ENCODE results near the gene R3HDML.

Gene R3HDML

DNA sequence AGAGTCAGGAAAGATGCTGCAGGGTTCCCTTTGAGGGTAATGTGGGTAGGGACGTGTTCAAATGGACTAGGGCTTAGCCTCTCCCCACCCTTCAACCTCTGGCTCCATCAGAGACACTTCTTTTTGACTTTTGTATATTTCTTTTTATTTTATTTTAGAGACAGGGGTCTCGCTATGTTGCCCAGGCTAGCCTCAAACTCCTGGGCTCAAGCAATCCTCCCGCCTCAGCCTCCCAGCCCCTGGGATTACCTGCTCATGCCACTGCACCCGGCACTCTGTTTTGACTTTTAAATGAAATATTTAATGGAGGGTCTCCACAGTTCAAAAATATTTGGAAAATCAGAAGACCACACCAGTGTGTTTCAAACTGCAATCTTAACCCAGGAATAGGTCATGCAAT, 27.2 kb downstream of the R3HDML start:
- H3K4me3 ChIP-seq (ENCODE audit: extremely low read depth, insufficient read depth, low read length, poor library complexity, severe bottlenecking) = no peak overlapping the region
- no peaks in the 10 kb centered on the region for H3K9me3 ChIP-seq (ENCODE audit: control insufficient read depth, low read length)
- H3K36me3 ChIP-seq (ENCODE audit: control insufficient read depth, insufficient read depth, low read length) = no peaks in the 10 kb centered on the region
- no CpG with 5 or more reads among the region's 4 CpGs for WGBS, 2 experiments (ENCODE audit: insufficient coverage in 2 of 2)
- H3K27ac ChIP-seq (ENCODE audit: low read depth, low read length, severe bottlenecking) = no peak overlapping the region
- no peaks in the 10 kb centered on the region for H3K4me1 ChIP-seq (ENCODE audit: control insufficient read depth, insufficient read depth, low read length, poor library complexity, severe bottlenecking)

- Histone ChIP-seq H3K36me3 (ENCODE audit: control insufficient read depth, insufficient read depth, low read length) (no peaks in the 10 kb centered on the region), H3K4me1 (ENCODE audit: control insufficient read depth, insufficient read depth, low read length, poor library complexity, severe bottlenecking) (no peaks in the 10 kb centered on the region), H3K4me3 (ENCODE audit: extremely low read depth, insufficient read depth, low read length, poor library complexity, severe bottlenecking) (no peak overlapping the region), H3K27ac (ENCODE audit: low read depth, low read length, severe bottlenecking) (no peak overlapping the region), H3K9me3 (ENCODE audit: control insufficient read depth, low read length) (no peaks in the 10 kb centered on the region)
- 92% methylated on average over 2 of the region's 6 CpGs; no CpG with 5 or more reads in 1 of the 2 experiments for WGBS, 2 experiments (ENCODE audit: insufficient coverage in 2 of 2)
Measured at GRCh38 chr20:44364780-44365179, 27.9 kb downstream of the R3HDML start.

- no peak overlapping the region for H3K4me3 ChIP-seq (ENCODE audit: extremely low read depth, insufficient read depth, low read length, poor library complexity, severe bottlenecking)
- H3K4me1 ChIP-seq (ENCODE audit: control insufficient read depth, insufficient read depth, low read length, poor library complexity, severe bottlenecking) = peaks cover 4% of the 10 kb centered on the region
- H3K9me3 ChIP-seq (ENCODE audit: control insufficient read depth, low read length) = no peaks in the 10 kb centered on the region
- 97 to 100% methylated on average over 1 to 3 of the region's 6 CpGs for WGBS, 2 experiments (ENCODE audit: insufficient coverage in 2 of 2)
- no peaks in the 10 kb centered on the region for H3K36me3 ChIP-seq (ENCODE audit: control insufficient read depth, insufficient read depth, low read length)
- H3K27ac ChIP-seq (ENCODE audit: low read depth, low read length, severe bottlenecking) = no peak overlapping the region
Measured at GRCh38 chr20:44367746-44368145, 30.9 kb downstream of the R3HDML start.

GRCh38 chr20:44370639-44371218, 33.9 kb downstream of the R3HDML start:
- Histone ChIP-seq H3K4me3 (ENCODE audit: extremely low read depth, insufficient read depth, low read length, poor library complexity, severe bottlenecking) (no peak overlapping the region), H3K4me1 (ENCODE audit: control insufficient read depth, insufficient read depth, low read length, poor library complexity, severe bottlenecking) (peaks cover 4% of the 10 kb centered on the region), H3K9me3 (ENCODE audit: control insufficient read depth, low read length) (no peaks in the 10 kb centered on the region), H3K36me3 (ENCODE audit: control insufficient read depth, insufficient read depth, low read length) (no peaks in the 10 kb centered on the region), H3K27ac (ENCODE audit: low read depth, low read length, severe bottlenecking) (peak overlapping the region; percentile 71)
- WGBS, 2 experiments (ENCODE audit: insufficient coverage in 2 of 2) = 69 to 78% methylated on average over 8 to 9 of the region's 9 CpGs

- H3K4me3 ChIP-seq (ENCODE audit: extremely low read depth, insufficient read depth, low read length, poor library complexity, severe bottlenecking) = no peak overlapping the region
- H3K36me3 ChIP-seq (ENCODE audit: control insufficient read depth, insufficient read depth, low read length) = no peaks in the 10 kb centered on the region
- no peaks in the 10 kb centered on the region for H3K9me3 ChIP-seq (ENCODE audit: control insufficient read depth, low read length)
- 89 to 100% methylated on average over 1 of the region's 2 CpGs for WGBS, 2 experiments (ENCODE audit: insufficient coverage in 2 of 2)
- no peaks in the 10 kb centered on the region for H3K4me1 ChIP-seq (ENCODE audit: control insufficient read depth, insufficient read depth, low read length, poor library complexity, severe bottlenecking)
- no peak overlapping the region for H3K27ac ChIP-seq (ENCODE audit: low read depth, low read length, severe bottlenecking)
Measured at GRCh38 chr20:44382641-44383040, 45.8 kb downstream of the R3HDML start.

- no peak overlapping the region for H3K4me3 ChIP-seq (ENCODE audit: extremely low read depth, insufficient read depth, low read length, poor library complexity, severe bottlenecking)
Measured at GRCh38 chr20:44384423-44385027, 47.7 kb downstream of the R3HDML start.

GRCh38 chr20:44388466-44389023, 51.7 kb downstream of the R3HDML start:
- H3K4me1 ChIP-seq (ENCODE audit: control insufficient read depth, insufficient read depth, low read length, poor library complexity, severe bottlenecking) = no peaks in the 10 kb centered on the region
- 12% methylated on average over 24 to 26 of the region's 29 CpGs for WGBS, 2 experiments (ENCODE audit: insufficient coverage in 2 of 2)
- no peak overlapping the region for H3K27ac ChIP-seq (ENCODE audit: low read depth, low read length, severe bottlenecking)
- no peaks in the 10 kb centered on the region for H3K9me3 ChIP-seq (ENCODE audit: control insufficient read depth, low read length)
- no peak overlapping the region for H3K4me3 ChIP-seq (ENCODE audit: extremely low read depth, insufficient read depth, low read length, poor library complexity, severe bottlenecking)
- no peaks in the 10 kb centered on the region for H3K36me3 ChIP-seq (ENCODE audit: control insufficient read depth, insufficient read depth, low read length)

More at GRCh38 chr20:44384423-44385027, 47.7 kb downstream of the R3HDML start:
- Histone ChIP-seq H3K9me3 (ENCODE audit: control insufficient read depth, low read length) (no peaks in the 10 kb centered on the region), H3K4me1 (ENCODE audit: control insufficient read depth, insufficient read depth, low read length, poor library complexity, severe bottlenecking) (no peaks in the 10 kb centered on the region), H3K27ac (ENCODE audit: low read depth, low read length, severe bottlenecking) (no peak overlapping the region), H3K36me3 (ENCODE audit: control insufficient read depth, insufficient read depth, low read length) (no peaks in the 10 kb centered on the region)
- WGBS, 2 experiments (ENCODE audit: insufficient coverage in 2 of 2) = 9 to 14% methylated on average over 6 to 7 of the region's 9 CpGs

DNA sequence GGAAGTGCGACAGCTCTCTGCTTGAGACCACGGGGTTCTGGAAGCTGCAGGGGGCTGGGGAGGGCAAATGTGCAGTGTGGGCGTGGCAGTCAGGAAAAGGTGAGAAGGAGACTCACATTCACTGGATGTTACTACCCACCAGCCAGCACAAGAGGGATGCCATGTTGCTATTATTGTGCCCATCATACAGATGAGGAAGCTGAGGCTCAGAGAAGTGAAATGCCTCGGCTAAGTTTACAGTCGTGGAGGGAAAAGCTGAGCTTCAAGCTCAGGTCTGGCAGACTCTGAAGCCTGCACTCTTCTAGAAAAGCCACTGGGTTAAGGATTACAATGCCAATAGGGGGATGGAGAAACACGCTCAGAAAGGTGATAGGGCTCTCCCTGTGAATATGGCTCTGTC, 53.0 kb downstream of the R3HDML start:
- 77% methylated on average over 4 to 6 of the region's 6 CpGs for WGBS, 2 experiments (ENCODE audit: insufficient coverage in 2 of 2)
- Histone ChIP-seq H3K27ac (ENCODE audit: low read depth, low read length, severe bottlenecking) (no peak overlapping the region), H3K9me3 (ENCODE audit: control insufficient read depth, low read length) (no peaks in the 10 kb centered on the region), H3K4me3 (ENCODE audit: extremely low read depth, insufficient read depth, low read length, poor library complexity, severe bottlenecking) (no peak overlapping the region), H3K4me1 (ENCODE audit: control insufficient read depth, insufficient read depth, low read length, poor library complexity, severe bottlenecking) (no peaks in the 10 kb centered on the region), H3K36me3 (ENCODE audit: control insufficient read depth, insufficient read depth, low read length) (no peaks in the 10 kb centered on the region)

DNA sequence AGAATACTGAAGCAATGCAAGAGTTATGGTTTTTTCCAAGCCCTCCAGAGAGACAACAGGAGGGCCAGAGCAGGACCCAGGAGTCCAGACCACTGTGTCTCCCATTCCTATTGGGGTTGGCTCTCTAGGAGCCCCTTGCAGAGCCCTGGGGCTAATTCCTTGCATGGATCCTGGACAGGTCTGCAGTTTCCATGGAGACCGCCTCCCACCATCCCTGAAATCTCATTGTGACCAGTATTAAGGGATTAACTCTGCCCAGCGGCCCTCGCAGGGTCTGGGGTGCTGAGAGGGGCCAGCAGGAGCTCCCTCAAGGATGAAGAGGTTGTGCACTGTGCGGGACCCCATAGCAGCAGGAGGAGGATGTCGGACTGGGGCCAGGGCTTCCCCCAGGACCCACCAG, 53.4 kb downstream of the R3HDML start:
- Histone ChIP-seq H3K4me1 (ENCODE audit: control insufficient read depth, insufficient read depth, low read length, poor library complexity, severe bottlenecking) (no peaks in the 10 kb centered on the region), H3K9me3 (ENCODE audit: control insufficient read depth, low read length) (no peaks in the 10 kb centered on the region), H3K36me3 (ENCODE audit: control insufficient read depth, insufficient read depth, low read length) (no peaks in the 10 kb centered on the region), H3K27ac (ENCODE audit: low read depth, low read length, severe bottlenecking) (no peak overlapping the region), H3K4me3 (ENCODE audit: extremely low read depth, insufficient read depth, low read length, poor library complexity, severe bottlenecking) (no peak overlapping the region)
- WGBS, 2 experiments (ENCODE audit: insufficient coverage in 2 of 2) = 83 to 92% methylated on average over 2 to 4 of the region's 5 CpGs

- Histone ChIP-seq H3K36me3 (ENCODE audit: control insufficient read depth, insufficient read depth, low read length) (no peaks in the 10 kb centered on the region), H3K4me3 (ENCODE audit: extremely low read depth, insufficient read depth, low read length, poor library complexity, severe bottlenecking) (no peak overlapping the region), H3K9me3 (ENCODE audit: control insufficient read depth, low read length) (no peaks in the 10 kb centered on the region), H3K27ac (ENCODE audit: low read depth, low read length, severe bottlenecking) (no peak overlapping the region), H3K4me1 (ENCODE audit: control insufficient read depth, insufficient read depth, low read length, poor library complexity, severe bottlenecking) (no peaks in the 10 kb centered on the region)
- 94 to 100% methylated on average over 1 to 3 of the region's 8 CpGs for WGBS, 2 experiments (ENCODE audit: insufficient coverage in 2 of 2)
Measured at GRCh38 chr20:44392088-44392775, 55.4 kb downstream of the R3HDML start.

All from mesodermal cell (in vitro differentiated cells).